Adrenal gland (tissue), 12 donors: ENCODE measurements around the gene UCHL5. TPM values are rescaled to one million over a fixed set of nuclear protein-coding genes. Genes with fewer than 3 reads are reported as not detected.

ENCODE experiments used
- DNase-seq, 7 donors: peaks; one replicate each; pipeline ENCODE4 v3.0.0-alpha.2; 2019 to 2020
- H3K27ac ChIP-seq, 5 donors: fragments of 200-600 bp; sonication (generic) in 4 of 5; 1 replicate in 3 of 5; 2 replicates in 2 of 5; pipeline versions ENCODE4 v1.5.1 to v1.8.0; 2016 to 2020; ENCODE audit warnings: mild to moderate bottlenecking in 1 of 5
- H3K27me3 ChIP-seq: fragments of 200-600 bp; 2 replicates; pipeline ENCODE4 v1.8.0; 2021
- H3K36me3 ChIP-seq, 2 donors: fragments of 200-600 bp; replicated peaks in 1 of 2; 1 replicate in 1 of 2; 2 replicates in 1 of 2; pipeline versions ENCODE4 v1.5.1 to v1.8.0; 2018 to 2022
- H3K4me1 ChIP-seq, 2 donors: fragments of 200-600 bp; replicated peaks in 1 of 2; 1 replicate in 1 of 2; 2 replicates in 1 of 2; pipeline versions ENCODE4 v1.5.1 to v1.8.0; 2018 to 2021
- H3K4me3 ChIP-seq, 4 donors: fragments of 200-600 bp; sonication (generic) in 3 of 4; one replicate each; pipeline ENCODE4 v1.5.1; 2016 to 2018
- H3K9me3 ChIP-seq, 3 donors: fragments of 200-600 bp; sonication (generic) in 1 of 3; replicated peaks in 1 of 3; 1 replicate in 2 of 3; 2 replicates in 1 of 3; pipeline versions ENCODE4 v1.5.1 to v1.8.0; 2016 to 2021
- POLR2A ChIP-seq, 2 donors: fragments of 450-650 bp; IDR thresholded peaks; one replicate each; pipeline ENCODE4 v1.6.1; 2017; ENCODE audit warnings: antibody characterized with exemption in 2 of 2, mild to moderate bottlenecking in 2 of 2, moderate library complexity in 1 of 2
- WGBS, 4 donors: extraction: QIAGEN DNeasy Blood & Tissue Kit in 2 of 4; methylation state at CpG; one replicate each; pipeline versions ENCODE4 v1.1.5 to v1.1.7; 2013 to 2017; 5-methylcytosine and 5-hydroxymethylcytosine counted together
- intact Hi-C, 2 donors: fragments of 100-400 bp; cut with DNase I; formaldehyde crosslinking; loops; one replicate each; pipeline versions ENCODE4 v1.14.1 to v1.15.0; 2022 to 2023
- polyA plus RNA-seq, 3 donors: library from polyadenylated mRNA; stranded (reverse); fragments of 200-250 nt in 2 of 3; fragments of 350-450 nt in 1 of 3; fragmentation: Illumina TruSeq in 1 of 3; extraction: RNeasy Lipid Tissue Mini Kit (QIAGEN cat#74804) in 1 of 3; gene quantifications; one replicate each; pipeline ENCODE4 v1.2.3, GENCODE V29; 2013 to 2014
- total RNA-seq, 9 donors: library from RNA; depleted of rRNA in 4 of 9; stranded (reverse); fragments of >200 nt in 4 of 9; fragments of 120-200 nt in 1 of 9; fragmentation: NEBNext Ultra II Directional in 1 of 9; extraction: Animal tissue kit (Norgen Biotek cat#: 25700) in 1 of 9; gene quantifications; one replicate each; pipeline versions ENCODE4 v1.1.0 to v1.2.4, GENCODE V29; 2013 to 2023
- TF ChIP-seq, protein P1 (sequence below), 6 experiments: fragments of 450-650 bp in 4 of 6; fragments of 200-600 bp in 2 of 6; sonication (generic) in 1 of 6; IDR thresholded peaks; 1 replicate in 5 of 6; 2 replicates in 1 of 6; pipeline versions ENCODE4 v1.5.1 to v1.8.0; 2016 to 2021; ENCODE audit warnings: antibody characterized with exemption in 6 of 6, mild to moderate bottlenecking in 2 of 6, moderate library complexity in 1 of 6
- donor health status: healthy with polysubstance abuse.
- donor health status: Bipolar disorder and iron deficiency.
- donor health status: DM: yes; HTN: yes; CAD: no.
- donor health status: DM: no; HTN: no; CAD: no.
- donor health status: DM: no; HTN: no; CAD: no.
- donor health status: DM: yes; HTN: yes; CAD: no.

Gene UCHL5
- total and polyA plus RNA-seq, 12 donors, result 9.3 to 71.9 (median 24.8) TPM

DNA sequence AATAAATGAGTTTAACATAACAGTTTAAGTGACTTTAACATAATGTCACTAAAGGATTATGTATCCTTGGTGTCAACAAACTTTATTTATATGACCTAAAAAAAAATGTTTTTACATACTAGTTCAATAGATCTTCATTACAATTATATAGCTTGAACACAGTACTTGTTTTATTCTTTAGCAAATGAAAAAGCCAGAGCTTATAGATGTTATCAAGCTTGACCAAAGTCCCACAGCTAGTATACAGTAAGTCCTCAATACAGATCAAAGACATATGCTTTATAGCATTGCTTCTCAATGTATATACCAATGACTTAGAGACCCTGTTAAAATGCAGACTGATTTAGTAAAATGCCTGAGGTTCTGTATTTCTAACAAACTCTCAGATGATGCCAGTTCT is 42.4 kb downstream of the UCHL5 start:
- no peaks in the 10 kb centered on the region for H3K9me3 ChIP-seq
- no peak overlapping the region for H3K27ac ChIP-seq
- H3K4me1 ChIP-seq, result peaks cover 0 to 4% of the 10 kb centered on the region in 2 donors
- H3K36me3 ChIP-seq, result peaks cover 0 to 3% of the 10 kb centered on the region in 2 donors
- intact Hi-C loops, result loop anchor here in 1 of 2 donors (10.0 kb wide), 1 partner anchor 202 kb away; no protein-coding TSS in a partner anchor
- TF ChIP-seq, protein P1, sequence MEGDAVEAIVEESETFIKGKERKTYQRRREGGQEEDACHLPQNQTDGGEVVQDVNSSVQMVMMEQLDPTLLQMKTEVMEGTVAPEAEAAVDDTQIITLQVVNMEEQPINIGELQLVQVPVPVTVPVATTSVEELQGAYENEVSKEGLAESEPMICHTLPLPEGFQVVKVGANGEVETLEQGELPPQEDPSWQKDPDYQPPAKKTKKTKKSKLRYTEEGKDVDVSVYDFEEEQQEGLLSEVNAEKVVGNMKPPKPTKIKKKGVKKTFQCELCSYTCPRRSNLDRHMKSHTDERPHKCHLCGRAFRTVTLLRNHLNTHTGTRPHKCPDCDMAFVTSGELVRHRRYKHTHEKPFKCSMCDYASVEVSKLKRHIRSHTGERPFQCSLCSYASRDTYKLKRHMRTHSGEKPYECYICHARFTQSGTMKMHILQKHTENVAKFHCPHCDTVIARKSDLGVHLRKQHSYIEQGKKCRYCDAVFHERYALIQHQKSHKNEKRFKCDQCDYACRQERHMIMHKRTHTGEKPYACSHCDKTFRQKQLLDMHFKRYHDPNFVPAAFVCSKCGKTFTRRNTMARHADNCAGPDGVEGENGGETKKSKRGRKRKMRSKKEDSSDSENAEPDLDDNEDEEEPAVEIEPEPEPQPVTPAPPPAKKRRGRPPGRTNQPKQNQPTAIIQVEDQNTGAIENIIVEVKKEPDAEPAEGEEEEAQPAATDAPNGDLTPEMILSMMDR (IDR thresholded peaks at IDR 0.05), result no peak
- TF ChIP-seq POLR2A (IDR thresholded peaks at IDR 0.05), result no peak
- no peak for DNase-seq
- no peaks in the 10 kb centered on the region for H3K27me3 ChIP-seq
- no peak overlapping the region for H3K4me3 ChIP-seq

DNA sequence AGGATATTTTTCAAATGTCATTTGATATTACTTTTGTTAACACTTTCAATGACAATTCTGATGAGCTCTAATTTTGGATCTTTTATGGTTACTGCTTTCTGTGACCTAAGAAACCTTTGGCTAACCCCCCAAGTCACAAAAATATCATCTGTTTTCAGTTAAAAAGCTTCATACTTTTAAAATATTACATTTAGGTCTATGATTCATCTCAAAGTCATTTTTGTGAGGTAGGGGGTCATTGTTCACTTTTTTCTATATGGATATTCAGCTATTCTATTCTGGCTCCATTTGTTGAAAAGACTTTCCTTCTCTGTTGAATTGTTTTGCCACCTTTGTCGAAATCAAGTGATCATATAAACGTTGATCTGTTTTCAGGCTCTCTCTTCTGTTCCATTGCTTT is 44.8 kb downstream of the UCHL5 start:
- WGBS, 4 donors, result 82 to 90% (median 89%) methylated on average over 2 of the region's 2 CpGs
- Histone ChIP-seq H3K36me3 (peaks cover 0 to 3% of the 10 kb centered on the region in 2 donors), H3K27me3 (no peaks in the 10 kb centered on the region), H3K27ac (no peak overlapping the region), H3K4me3 (no peak overlapping the region), H3K9me3 (no peaks in the 10 kb centered on the region), H3K4me1 (peaks cover 0 to 4% of the 10 kb centered on the region in 2 donors)
- intact Hi-C loops, result loop anchor here in 1 of 2 donors (10.0 kb wide), 1 partner anchor 200 kb away; no protein-coding TSS in a partner anchor
- TF ChIP-seq, protein P1 (IDR thresholded peaks at IDR 0.05), result no peak
- no peak for TF ChIP-seq POLR2A (IDR thresholded peaks at IDR 0.05)
- DNase-seq, result no peak

GRCh38 chr1:193013707-193014106 is 45.5 kb downstream of the UCHL5 start:
- Histone ChIP-seq H3K27me3 (no peaks in the 10 kb centered on the region), H3K4me3 (no peak overlapping the region), H3K4me1 (no peaks in the 10 kb centered on the region), H3K27ac (no peak overlapping the region), H3K36me3 (peaks cover 0 to 3% of the 10 kb centered on the region in 2 donors), H3K9me3 (no peaks in the 10 kb centered on the region)
- 87 to 95% (median 93%) methylated on average over 7 of the region's 7 CpGs for WGBS, 4 donors
- DNase-seq, result no peak
- TF ChIP-seq, protein P1 (IDR thresholded peaks at IDR 0.05), result no peak
- TF ChIP-seq POLR2A (IDR thresholded peaks at IDR 0.05), result no peak
- intact Hi-C loops, result loop anchor here in 1 of 2 donors (10.0 kb wide), 1 partner anchor 199 kb away; no protein-coding TSS in a partner anchor

- Histone ChIP-seq H3K27ac (no peak overlapping the region), H3K36me3 (no peaks in the 10 kb centered on the region), H3K9me3 (no peaks in the 10 kb centered on the region), H3K27me3 (no peaks in the 10 kb centered on the region), H3K4me1 (no peaks in the 10 kb centered on the region), H3K4me3 (no peak overlapping the region)
- no peak for TF ChIP-seq POLR2A (IDR thresholded peaks at IDR 0.05)
- TF ChIP-seq, protein P1 (IDR thresholded peaks at IDR 0.05), result no peak
- 88 to 92% (median 89%) methylated on average over 2 of the region's 2 CpGs for WGBS, 4 donors
- DNase-seq, result no peak
- intact Hi-C loops, result loop anchor here in 1 of 2 donors (10.0 kb wide), 1 partner anchor 198 kb away; no protein-coding TSS in a partner anchor
These were observed 46.2 kb downstream of the UCHL5 start for GRCh38 chr1:193013005-193013404.
